Measurements from ENCODE around the gene LRRC1.

The LRRC1 gene

GRCh38 chr6:53818858-53819609 is 24.2 kb downstream of the LRRC1 start:
- no peak for DNase-seq

- no peak for DNase-seq
Observed at GRCh38 chr6:53822401-53823125, 27.8 kb downstream of the LRRC1 start.

GRCh38 chr6:53824714-53825113 is 29.9 kb downstream of the LRRC1 start:
- DNase-seq = no peak

GRCh38 chr6:53825532-53826321 is 30.9 kb downstream of the LRRC1 start:
- no peak for DNase-seq

GRCh38 chr6:53827531-53827930 is 32.7 kb downstream of the LRRC1 start:
- DNase-seq = no peak

GRCh38 chr6:53828215-53828614 is 33.4 kb downstream of the LRRC1 start:
- no peak for DNase-seq

GRCh38 chr6:53828966-53829697 is 34.3 kb downstream of the LRRC1 start:
- no peak for DNase-seq

- no peak for DNase-seq
Observed at GRCh38 chr6:53829698-53830221, 35.0 kb downstream of the LRRC1 start.

GRCh38 chr6:53830366-53830765 is 35.6 kb downstream of the LRRC1 start:
- DNase-seq = no peak

- DNase-seq = no peak
Observed at GRCh38 chr6:53831081-53831869, 36.5 kb downstream of the LRRC1 start.

- no peak for DNase-seq
Observed at GRCh38 chr6:53831936-53832660, 37.3 kb downstream of the LRRC1 start.

GRCh38 chr6:53833155-53833554 is 38.4 kb downstream of the LRRC1 start:
- no peak for DNase-seq

GRCh38 chr6:53834132-53834531 is 39.3 kb downstream of the LRRC1 start:
- DNase-seq = no peak

GRCh38 chr6:53837865-53838769 is 43.3 kb downstream of the LRRC1 start:
- no peak for DNase-seq

GRCh38 chr6:53840027-53840426 is 45.2 kb downstream of the LRRC1 start:
- no peak for DNase-seq

- no peak for DNase-seq
Observed at GRCh38 chr6:53845280-53846195, 50.7 kb downstream of the LRRC1 start.

- no peak for DNase-seq
Observed at GRCh38 chr6:53846250-53846649, 51.4 kb downstream of the LRRC1 start.

GRCh38 chr6:53847796-53848314 is 53.0 kb downstream of the LRRC1 start:
- DNase-seq = no peak

- DNase-seq = no peak
Observed at GRCh38 chr6:53850527-53850926, 55.7 kb downstream of the LRRC1 start.
